GM12878 (cell line): ENCODE measurements around the gene DAPK3.

ENCODE experiments used
- CREB1 ChIP-seq: IDR thresholded peaks from 2 replicates; pipeline ENCODE4 v1.6.1; 2012; ENCODE audit warnings: low read depth, mild to moderate bottlenecking, inconsistent platforms
- CTCF ChIP-seq, 3 experiments: IDR thresholded peaks in 2 of 3; conservative IDR thresholded peaks in 1 of 3; 2 replicates each; pipeline ENCODE4 v1.5.1; 2011; ENCODE audit warnings: low read depth in 3 of 3, low read length in 3 of 3, mild to moderate bottlenecking in 3 of 3, control low read depth in 2 of 3, moderate library complexity in 2 of 3, inconsistent platforms in 1 of 3, mixed read lengths in 1 of 3; ENCODE audit not compliant: control insufficient read depth in 2 of 3, insufficient read depth in 1 of 3; ENCODE audit errors: extremely low read depth in 1 of 3
- MTA3 ChIP-seq: IDR thresholded peaks from 2 replicates; pipeline ENCODE4 v1.6.1; 2012; ENCODE audit warnings: low read length, inconsistent platforms, borderline replicate concordance
- MXI1 ChIP-seq: fragments of 150-350 bp; IDR thresholded peaks from 2 replicates; pipeline ENCODE4 v1.6.1; 2011; ENCODE audit warnings: low read depth, mild to moderate bottlenecking, inconsistent platforms, low read length, improper control_type of control experiment
- PML ChIP-seq: IDR thresholded peaks from 2 replicates; pipeline ENCODE4 v1.6.1; 2012; ENCODE audit warnings: low read length, inconsistent platforms
- RAD51 ChIP-seq: fragments of 450-650 bp; IDR thresholded peaks from 2 replicates; pipeline ENCODE4 v1.6.1; 2016; ENCODE audit warnings: moderate library complexity, mild to moderate bottlenecking, inconsistent platforms
- SREBF2 ChIP-seq: IDR thresholded peaks from 2 replicates; pipeline ENCODE4 v1.6.1; 2012; ENCODE audit warnings: mild to moderate bottlenecking, low read length
- YY1 ChIP-seq: IDR thresholded peaks from 2 replicates; pipeline ENCODE4 v1.6.1; 2011; ENCODE audit warnings: low read depth, mild to moderate bottlenecking, low read length
- ZSCAN29 ChIP-seq: fragments of 450-650 bp; IDR thresholded peaks from 2 replicates; pipeline ENCODE4 v1.6.1; 2017; ENCODE audit warnings: mild to moderate bottlenecking, moderate library complexity

- TF ChIP-seq CREB1 (no peak), MXI1 (no peak), CTCF (IDR thresholded peaks at IDR 0.05 in 2 of 3, conservative IDR thresholded peaks at IDR 0.05 in 1 of 3; ENCODE audit: control insufficient read depth in 2 of 3, extremely low read depth in 1 of 3, insufficient read depth in 1 of 3, low read depth in 3 of 3, low read length in 3 of 3) (no peak), MTA3 (no peak), PML (no peak), RAD51 (no peak), YY1 (no peak), SREBF2 (no peak), ZSCAN29 (no peak)
These were observed 45.6 kb upstream of the DAPK3 start for GRCh38 chr19:4016486-4016885.
